Measurements from ENCODE around the gene SPINK1. TPM values are rescaled to one million over a fixed set of nuclear protein-coding genes. Genes with fewer than 3 reads are reported as not detected.

SPINK1 gene
- total and polyA plus RNA-seq, 2 experiments from 2014 or later = 0.82 TPM; not detected in 1

DNA sequence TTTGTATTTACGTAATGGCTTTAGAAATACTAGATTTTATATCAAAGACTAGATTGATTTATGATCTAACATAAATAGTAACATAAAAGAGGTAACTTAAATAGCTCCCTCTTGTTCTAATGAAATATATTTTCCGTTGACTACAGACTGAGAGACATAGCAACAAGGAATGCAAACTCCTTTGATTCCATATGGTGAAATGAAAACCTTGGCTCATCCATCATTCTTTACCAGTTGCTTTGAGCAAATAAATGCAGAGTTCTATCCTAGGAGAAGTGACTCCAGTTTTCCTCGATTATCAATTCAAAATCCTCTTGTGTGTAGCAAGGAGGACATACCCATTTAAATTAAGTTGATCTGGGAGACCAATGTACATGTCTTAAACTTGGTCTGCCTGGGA is 31.0 kb downstream of the SPINK1 start:
- H3K79me2 ChIP-seq (replicated peaks; ENCODE audit: insufficient read depth) = no peaks in the 10 kb centered on the region
- H3K27me3 ChIP-seq (ENCODE audit: insufficient read depth) = no peaks in the 10 kb centered on the region
- peaks cover 14% of the 10 kb centered on the region for H3K4me1 ChIP-seq (ENCODE audit: insufficient read depth)
- no peak overlapping the region for H3K4me2 ChIP-seq
- Mint-ChIP-seq H3K27me3 (ENCODE audit: insufficient read depth, low read depth, poor library complexity) (no peaks in the 10 kb centered on the region), H3K4me3 (no peak overlapping the region), H3K36me3 (ENCODE audit: low read depth) (no peaks in the 10 kb centered on the region), H3K4me1 (peaks cover 6% of the 10 kb centered on the region; the same call in 2 of the 3 replicates), H3K9me3 (no peaks in the 10 kb centered on the region), H3K27ac (no peak overlapping the region)
- H4K20me1 ChIP-seq (replicated peaks; ENCODE audit: insufficient read depth) = no peaks in the 10 kb centered on the region
- H3K4me3 ChIP-seq = no peak overlapping the region
- no peak for DNase-seq (ENCODE audit: low spot score)
- TF ChIP-seq STAT1 (IDR thresholded peaks at IDR 0.05; ENCODE audit: unreplicated experiment) = no peak
- TF ChIP-seq, protein P1, sequence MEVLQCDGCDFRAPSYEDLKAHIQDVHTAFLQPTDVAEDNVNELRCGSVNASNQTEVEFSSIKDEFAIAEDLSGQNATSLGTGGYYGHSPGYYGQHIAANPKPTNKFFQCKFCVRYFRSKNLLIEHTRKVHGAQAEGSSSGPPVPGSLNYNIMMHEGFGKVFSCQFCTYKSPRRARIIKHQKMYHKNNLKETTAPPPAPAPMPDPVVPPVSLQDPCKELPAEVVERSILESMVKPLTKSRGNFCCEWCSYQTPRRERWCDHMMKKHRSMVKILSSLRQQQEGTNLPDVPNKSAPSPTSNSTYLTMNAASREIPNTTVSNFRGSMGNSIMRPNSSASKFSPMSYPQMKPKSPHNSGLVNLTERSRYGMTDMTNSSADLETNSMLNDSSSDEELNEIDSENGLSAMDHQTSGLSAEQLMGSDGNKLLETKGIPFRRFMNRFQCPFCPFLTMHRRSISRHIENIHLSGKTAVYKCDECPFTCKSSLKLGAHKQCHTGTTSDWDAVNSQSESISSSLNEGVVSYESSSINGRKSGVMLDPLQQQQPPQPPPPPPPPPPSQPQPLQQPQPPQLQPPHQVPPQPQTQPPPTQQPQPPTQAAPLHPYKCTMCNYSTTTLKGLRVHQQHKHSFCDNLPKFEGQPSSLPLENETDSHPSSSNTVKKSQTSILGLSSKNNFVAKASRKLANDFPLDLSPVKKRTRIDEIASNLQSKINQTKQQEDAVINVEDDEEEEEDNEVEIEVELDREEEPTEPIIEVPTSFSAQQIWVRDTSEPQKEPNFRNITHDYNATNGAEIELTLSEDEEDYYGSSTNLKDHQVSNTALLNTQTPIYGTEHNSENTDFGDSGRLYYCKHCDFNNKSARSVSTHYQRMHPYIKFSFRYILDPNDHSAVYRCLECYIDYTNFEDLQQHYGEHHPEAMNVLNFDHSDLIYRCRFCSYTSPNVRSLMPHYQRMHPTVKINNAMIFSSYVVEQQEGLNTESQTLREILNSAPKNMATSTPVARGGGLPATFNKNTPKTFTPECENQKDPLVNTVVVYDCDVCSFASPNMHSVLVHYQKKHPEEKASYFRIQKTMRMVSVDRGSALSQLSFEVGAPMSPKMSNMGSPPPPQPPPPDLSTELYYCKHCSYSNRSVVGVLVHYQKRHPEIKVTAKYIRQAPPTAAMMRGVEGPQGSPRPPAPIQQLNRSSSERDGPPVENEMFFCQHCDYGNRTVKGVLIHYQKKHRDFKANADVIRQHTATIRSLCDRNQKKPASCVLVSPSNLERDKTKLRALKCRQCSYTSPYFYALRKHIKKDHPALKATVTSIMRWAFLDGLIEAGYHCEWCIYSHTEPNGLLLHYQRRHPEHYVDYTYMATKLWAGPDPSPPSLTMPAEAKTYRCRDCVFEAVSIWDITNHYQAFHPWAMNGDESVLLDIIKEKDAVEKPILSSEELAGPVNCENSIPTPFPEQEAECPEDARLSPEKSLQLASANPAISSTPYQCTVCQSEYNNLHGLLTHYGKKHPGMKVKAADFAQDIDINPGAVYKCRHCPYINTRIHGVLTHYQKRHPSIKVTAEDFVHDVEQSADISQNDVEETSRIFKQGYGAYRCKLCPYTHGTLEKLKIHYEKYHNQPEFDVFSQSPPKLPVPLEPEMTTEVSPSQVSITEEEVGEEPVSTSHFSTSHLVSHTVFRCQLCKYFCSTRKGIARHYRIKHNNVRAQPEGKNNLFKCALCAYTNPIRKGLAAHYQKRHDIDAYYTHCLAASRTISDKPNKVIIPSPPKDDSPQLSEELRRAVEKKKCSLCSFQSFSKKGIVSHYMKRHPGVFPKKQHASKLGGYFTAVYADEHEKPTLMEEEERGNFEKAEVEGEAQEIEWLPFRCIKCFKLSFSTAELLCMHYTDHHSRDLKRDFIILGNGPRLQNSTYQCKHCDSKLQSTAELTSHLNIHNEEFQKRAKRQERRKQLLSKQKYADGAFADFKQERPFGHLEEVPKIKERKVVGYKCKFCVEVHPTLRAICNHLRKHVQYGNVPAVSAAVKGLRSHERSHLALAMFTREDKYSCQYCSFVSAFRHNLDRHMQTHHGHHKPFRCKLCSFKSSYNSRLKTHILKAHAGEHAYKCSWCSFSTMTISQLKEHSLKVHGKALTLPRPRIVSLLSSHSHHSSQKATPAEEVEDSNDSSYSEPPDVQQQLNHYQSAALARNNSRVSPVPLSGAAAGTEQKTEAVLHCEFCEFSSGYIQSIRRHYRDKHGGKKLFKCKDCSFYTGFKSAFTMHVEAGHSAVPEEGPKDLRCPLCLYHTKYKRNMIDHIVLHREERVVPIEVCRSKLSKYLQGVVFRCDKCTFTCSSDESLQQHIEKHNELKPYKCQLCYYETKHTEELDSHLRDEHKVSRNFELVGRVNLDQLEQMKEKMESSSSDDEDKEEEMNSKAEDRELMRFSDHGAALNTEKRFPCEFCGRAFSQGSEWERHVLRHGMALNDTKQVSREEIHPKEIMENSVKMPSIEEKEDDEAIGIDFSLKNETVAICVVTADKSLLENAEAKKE (CRISPR knock-in tag; IDR thresholded peaks at IDR 0.05) = no peak
- TF ChIP-seq, protein P2, sequence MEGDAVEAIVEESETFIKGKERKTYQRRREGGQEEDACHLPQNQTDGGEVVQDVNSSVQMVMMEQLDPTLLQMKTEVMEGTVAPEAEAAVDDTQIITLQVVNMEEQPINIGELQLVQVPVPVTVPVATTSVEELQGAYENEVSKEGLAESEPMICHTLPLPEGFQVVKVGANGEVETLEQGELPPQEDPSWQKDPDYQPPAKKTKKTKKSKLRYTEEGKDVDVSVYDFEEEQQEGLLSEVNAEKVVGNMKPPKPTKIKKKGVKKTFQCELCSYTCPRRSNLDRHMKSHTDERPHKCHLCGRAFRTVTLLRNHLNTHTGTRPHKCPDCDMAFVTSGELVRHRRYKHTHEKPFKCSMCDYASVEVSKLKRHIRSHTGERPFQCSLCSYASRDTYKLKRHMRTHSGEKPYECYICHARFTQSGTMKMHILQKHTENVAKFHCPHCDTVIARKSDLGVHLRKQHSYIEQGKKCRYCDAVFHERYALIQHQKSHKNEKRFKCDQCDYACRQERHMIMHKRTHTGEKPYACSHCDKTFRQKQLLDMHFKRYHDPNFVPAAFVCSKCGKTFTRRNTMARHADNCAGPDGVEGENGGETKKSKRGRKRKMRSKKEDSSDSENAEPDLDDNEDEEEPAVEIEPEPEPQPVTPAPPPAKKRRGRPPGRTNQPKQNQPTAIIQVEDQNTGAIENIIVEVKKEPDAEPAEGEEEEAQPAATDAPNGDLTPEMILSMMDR (conservative IDR thresholded peaks at IDR 0.05; ENCODE audit: low read depth in 2 of 2) = no peak
- no peak for TF ChIP-seq EZH2phosphoT487 (IDR thresholded peaks at IDR 0.05; ENCODE audit: unreplicated experiment)
- TF ChIP-seq NANOG (IDR thresholded peaks at IDR 0.05; ENCODE audit: borderline replicate concordance) = no peak
- TF ChIP-seq, protein P3, sequence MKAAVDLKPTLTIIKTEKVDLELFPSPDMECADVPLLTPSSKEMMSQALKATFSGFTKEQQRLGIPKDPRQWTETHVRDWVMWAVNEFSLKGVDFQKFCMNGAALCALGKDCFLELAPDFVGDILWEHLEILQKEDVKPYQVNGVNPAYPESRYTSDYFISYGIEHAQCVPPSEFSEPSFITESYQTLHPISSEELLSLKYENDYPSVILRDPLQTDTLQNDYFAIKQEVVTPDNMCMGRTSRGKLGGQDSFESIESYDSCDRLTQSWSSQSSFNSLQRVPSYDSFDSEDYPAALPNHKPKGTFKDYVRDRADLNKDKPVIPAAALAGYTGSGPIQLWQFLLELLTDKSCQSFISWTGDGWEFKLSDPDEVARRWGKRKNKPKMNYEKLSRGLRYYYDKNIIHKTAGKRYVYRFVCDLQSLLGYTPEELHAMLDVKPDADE (IDR thresholded peaks at IDR 0.05) = no peak
- no peak for TF ChIP-seq JUNB (IDR thresholded peaks at IDR 0.05; ENCODE audit: unreplicated experiment)
- no peak for TF ChIP-seq ZNF114 (CRISPR knock-in tag; IDR thresholded peaks at IDR 0.05)
- TF ChIP-seq CREB1 (CRISPR knock-in tag; IDR thresholded peaks at IDR 0.05; ENCODE audit: low read depth) = no peak
- TF ChIP-seq EZH2 (IDR thresholded peaks at IDR 0.05; ENCODE audit: low read depth, unreplicated experiment) = no peak
- TF ChIP-seq, protein P4, sequence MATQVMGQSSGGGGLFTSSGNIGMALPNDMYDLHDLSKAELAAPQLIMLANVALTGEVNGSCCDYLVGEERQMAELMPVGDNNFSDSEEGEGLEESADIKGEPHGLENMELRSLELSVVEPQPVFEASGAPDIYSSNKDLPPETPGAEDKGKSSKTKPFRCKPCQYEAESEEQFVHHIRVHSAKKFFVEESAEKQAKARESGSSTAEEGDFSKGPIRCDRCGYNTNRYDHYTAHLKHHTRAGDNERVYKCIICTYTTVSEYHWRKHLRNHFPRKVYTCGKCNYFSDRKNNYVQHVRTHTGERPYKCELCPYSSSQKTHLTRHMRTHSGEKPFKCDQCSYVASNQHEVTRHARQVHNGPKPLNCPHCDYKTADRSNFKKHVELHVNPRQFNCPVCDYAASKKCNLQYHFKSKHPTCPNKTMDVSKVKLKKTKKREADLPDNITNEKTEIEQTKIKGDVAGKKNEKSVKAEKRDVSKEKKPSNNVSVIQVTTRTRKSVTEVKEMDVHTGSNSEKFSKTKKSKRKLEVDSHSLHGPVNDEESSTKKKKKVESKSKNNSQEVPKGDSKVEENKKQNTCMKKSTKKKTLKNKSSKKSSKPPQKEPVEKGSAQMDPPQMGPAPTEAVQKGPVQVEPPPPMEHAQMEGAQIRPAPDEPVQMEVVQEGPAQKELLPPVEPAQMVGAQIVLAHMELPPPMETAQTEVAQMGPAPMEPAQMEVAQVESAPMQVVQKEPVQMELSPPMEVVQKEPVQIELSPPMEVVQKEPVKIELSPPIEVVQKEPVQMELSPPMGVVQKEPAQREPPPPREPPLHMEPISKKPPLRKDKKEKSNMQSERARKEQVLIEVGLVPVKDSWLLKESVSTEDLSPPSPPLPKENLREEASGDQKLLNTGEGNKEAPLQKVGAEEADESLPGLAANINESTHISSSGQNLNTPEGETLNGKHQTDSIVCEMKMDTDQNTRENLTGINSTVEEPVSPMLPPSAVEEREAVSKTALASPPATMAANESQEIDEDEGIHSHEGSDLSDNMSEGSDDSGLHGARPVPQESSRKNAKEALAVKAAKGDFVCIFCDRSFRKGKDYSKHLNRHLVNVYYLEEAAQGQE (IDR thresholded peaks at IDR 0.05; ENCODE audit: unreplicated experiment) = no peak
- no peak for TF ChIP-seq POLR2AphosphoS5 (IDR thresholded peaks at IDR 0.05; ENCODE audit: low read depth)
- TF ChIP-seq ZNF331 (CRISPR knock-in tag; IDR thresholded peaks at IDR 0.05; ENCODE audit: low read depth) = no peak
- H3K9me2 ChIP-seq (ENCODE audit: insufficient read depth) = no peaks in the 10 kb centered on the region
- H2AFZ ChIP-seq = no peak overlapping the region
- no peak overlapping the region for H3K27ac ChIP-seq (ENCODE audit: low read depth)
- H3F3A ChIP-seq (replicated peaks; ENCODE audit: low read depth) = no peaks in the 10 kb centered on the region
- ATAC-seq = no peak
- H3K36me3 ChIP-seq (ENCODE audit: insufficient read depth) = no peaks in the 10 kb centered on the region

Measured in GM23338 (cell line).